ENCODE results near the gene TXNDC5. TPM values are rescaled to one million over a fixed set of nuclear protein-coding genes. Genes with fewer than 3 reads are reported as not detected.
A peak's percentile ranks its signal among the peaks of the same experiment; 100 is the strongest.

The TXNDC5 gene
- total RNA-seq, 1 donor from 2014 or later, result 192 TPM

- intact Hi-C loops (cut with DNase I), result loop anchor here (5.0 kb wide), 5 partner anchors 152 to 527 kb away; partner anchors contain the start of genes BLOC1S5, EEF1E1 and SLC35B3
- no peak for TF ChIP-seq CTCF (IDR thresholded peaks at IDR 0.05)
- Histone ChIP-seq H3K36me3 (no peaks in the 10 kb centered on the region), H3K27me3 (no peaks in the 10 kb centered on the region), H3K4me3 (peak overlapping the region; percentile 99), H3K9me3 (no peaks in the 10 kb centered on the region), H3K4me1 (peaks cover 3 to 9% of the 10 kb centered on the region in 2 donors), H3K27ac (peak overlapping the region in 1 of 2 donors; percentile 70)
- DNase-seq (ENCODE audit: low spot score in 2 of 2), result no peak
These were observed 312 bp downstream of the TXNDC5 start for GRCh38 chr6:7910298-7910653.

- H3K27ac ChIP-seq, result peak overlapping the region in 1 of 2 donors; percentile 70
- H3K4me1 ChIP-seq, result peaks cover 3 to 9% of the 10 kb centered on the region in 2 donors
- H3K27me3 ChIP-seq, result no peaks in the 10 kb centered on the region
- peak overlapping the region; percentile 99 for H3K4me3 ChIP-seq
- DNase-seq (ENCODE audit: low spot score in 2 of 2), result no peak
- intact Hi-C loops (cut with DNase I), result loop anchor here (5.0 kb wide), 5 partner anchors 153 to 528 kb away; partner anchors contain the start of genes BLOC1S5, EEF1E1 and SLC35B3
- H3K36me3 ChIP-seq, result no peaks in the 10 kb centered on the region
- no peaks in the 10 kb centered on the region for H3K9me3 ChIP-seq
- TF ChIP-seq CTCF (IDR thresholded peaks at IDR 0.05), result no peak
These were observed 988 bp downstream of the TXNDC5 start for GRCh38 chr6:7909323-7910276.

- Histone ChIP-seq H3K4me3 (no peak overlapping the region), H3K4me1 (peaks cover 3 to 9% of the 10 kb centered on the region in 2 donors), H3K27me3 (no peaks in the 10 kb centered on the region), H3K27ac (no peak overlapping the region), H3K9me3 (no peaks in the 10 kb centered on the region), H3K36me3 (peaks cover 22 to 24% of the 10 kb centered on the region in 2 donors)
- intact Hi-C loops (cut with DNase I), result no loop called here
- TF ChIP-seq CTCF (IDR thresholded peaks at IDR 0.05), result no peak
- DNase-seq (ENCODE audit: low spot score in 2 of 2), result no peak
These were observed 3.4 kb downstream of the TXNDC5 start for GRCh38 chr6:7907159-7907558.

DNA sequence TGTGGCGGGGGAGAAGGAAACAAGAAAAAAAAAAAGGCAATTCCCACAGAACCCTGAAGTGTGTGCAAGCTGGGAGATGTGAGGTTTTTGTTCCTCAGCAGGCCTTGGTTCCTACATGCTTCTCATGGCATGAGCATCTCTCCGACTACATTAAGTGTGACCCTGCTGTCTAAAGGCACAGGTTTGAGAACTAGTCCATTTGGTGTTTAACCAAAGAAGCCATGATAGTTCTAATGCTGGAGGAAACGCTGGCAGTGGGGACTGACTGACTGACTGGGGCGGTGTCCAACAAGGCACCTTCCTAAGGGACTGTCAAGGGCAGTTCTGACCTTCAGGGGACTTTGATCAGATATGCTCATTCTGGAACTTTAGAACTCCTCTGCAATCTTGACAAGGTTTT is 3.8 kb downstream of the TXNDC5 start:
- peaks cover 3 to 9% of the 10 kb centered on the region in 2 donors for H3K4me1 ChIP-seq
- intact Hi-C loops (cut with DNase I), result no loop called here
- no peaks in the 10 kb centered on the region for H3K27me3 ChIP-seq
- no peak for DNase-seq (ENCODE audit: low spot score in 2 of 2)
- H3K9me3 ChIP-seq, result no peaks in the 10 kb centered on the region
- no peak overlapping the region for H3K27ac ChIP-seq
- H3K4me3 ChIP-seq, result no peak overlapping the region
- H3K36me3 ChIP-seq, result peaks cover 26 to 28% of the 10 kb centered on the region in 2 donors
- TF ChIP-seq CTCF (IDR thresholded peaks at IDR 0.05), result no peak

GRCh38 chr6:7905416-7905815 is 5.2 kb downstream of the TXNDC5 start:
- Histone ChIP-seq H3K27ac (no peak overlapping the region), H3K4me3 (no peak overlapping the region), H3K9me3 (no peaks in the 10 kb centered on the region), H3K36me3 (peaks cover 37 to 42% of the 10 kb centered on the region in 2 donors), H3K27me3 (no peaks in the 10 kb centered on the region), H3K4me1 (peaks cover 3 to 9% of the 10 kb centered on the region in 2 donors)
- TF ChIP-seq CTCF (IDR thresholded peaks at IDR 0.05), result no peak
- intact Hi-C loops (cut with DNase I), result no loop called here
- DNase-seq (ENCODE audit: low spot score in 2 of 2), result no peak
